GM15510 (cell line): Measurements from ENCODE around the gene PRPF4.
A peak's percentile ranks its signal among the peaks of the same experiment; 100 is the strongest.

Source experiments
- POLR2A ChIP-seq: IDR thresholded peaks from 3 replicates; pipeline ENCODE4 v1.6.1; 2011; ENCODE audit warnings: borderline replicate concordance; ENCODE audit not compliant: insufficient read length; ENCODE audit errors: extremely low read depth

PRPF4 gene

DNA sequence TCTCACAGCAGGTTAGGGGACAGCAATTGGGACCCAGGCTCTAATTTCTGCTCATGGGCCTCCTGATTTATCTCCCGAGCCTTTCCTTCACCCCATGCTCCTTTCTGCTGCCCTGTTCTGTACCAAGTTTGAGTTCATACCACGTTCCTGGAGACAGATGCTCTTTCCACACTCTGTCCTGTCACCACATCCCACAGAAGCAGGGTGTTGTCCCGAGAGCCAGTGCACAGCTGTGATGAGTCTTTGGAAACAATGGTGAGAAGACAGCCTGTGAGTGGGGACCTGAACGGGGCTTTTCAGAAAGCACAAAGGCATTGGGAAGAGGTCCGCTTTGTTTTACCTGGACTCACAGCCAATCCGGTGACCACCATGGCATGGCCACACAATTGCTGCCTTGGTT, 47.2 kb downstream of the PRPF4 start:
- TF ChIP-seq POLR2A = no peak

DNA sequence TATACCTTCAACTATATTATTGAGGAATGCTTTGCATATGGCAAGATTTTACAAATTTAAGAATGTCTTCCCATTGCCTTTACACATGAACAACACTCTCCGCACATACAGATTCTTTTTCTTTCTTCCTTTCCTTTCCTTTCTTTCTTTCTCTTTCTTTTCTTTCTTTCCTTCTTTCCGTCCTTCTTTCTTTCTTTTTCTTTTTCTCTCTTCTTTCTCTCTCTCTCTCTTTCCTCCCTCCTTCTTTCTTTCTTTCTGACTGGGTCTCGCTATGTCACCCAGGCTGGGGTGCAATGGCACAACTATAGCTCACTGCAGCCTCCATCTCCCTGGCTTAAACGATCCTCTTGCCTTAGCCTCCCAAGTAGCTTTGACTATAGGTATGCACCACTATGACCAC, 50.8 kb downstream of the PRPF4 start:
- no peak for TF ChIP-seq POLR2A

DNA sequence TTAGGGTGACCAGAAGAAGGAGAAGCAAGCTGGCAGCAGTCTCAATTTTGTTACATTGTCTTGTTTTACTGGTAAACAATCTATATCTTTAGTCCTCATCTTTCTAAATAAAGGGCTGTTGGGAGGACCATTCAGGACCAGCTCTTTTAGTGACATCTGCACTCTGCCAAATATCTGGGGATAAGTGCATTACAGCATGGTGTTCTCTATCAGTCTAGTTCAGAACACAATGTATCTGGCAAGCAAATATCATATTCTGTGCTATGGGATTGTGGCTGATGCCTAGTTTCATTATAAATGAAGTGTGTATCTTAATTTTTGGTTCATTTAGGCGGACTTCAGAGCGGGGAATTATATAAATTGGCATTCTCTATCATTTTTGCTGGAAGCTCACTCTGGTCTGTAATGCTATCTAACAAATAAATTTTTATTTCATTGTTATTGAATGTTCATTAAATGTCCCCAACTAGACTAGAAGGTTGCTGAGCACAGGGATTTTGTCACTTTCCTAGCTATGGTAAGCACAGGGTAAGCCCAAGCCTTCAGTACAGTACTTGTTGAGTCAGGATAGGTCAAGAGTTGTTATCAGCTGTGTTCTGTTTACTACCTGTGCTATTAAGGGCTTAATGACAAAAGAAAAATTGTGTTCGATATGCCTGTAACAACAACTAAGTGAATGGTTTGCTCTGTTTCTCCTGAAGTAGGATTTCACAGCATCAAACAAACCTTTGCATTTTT, 52.8 kb downstream of the PRPF4 start:
- TF ChIP-seq POLR2A = no peak

DNA sequence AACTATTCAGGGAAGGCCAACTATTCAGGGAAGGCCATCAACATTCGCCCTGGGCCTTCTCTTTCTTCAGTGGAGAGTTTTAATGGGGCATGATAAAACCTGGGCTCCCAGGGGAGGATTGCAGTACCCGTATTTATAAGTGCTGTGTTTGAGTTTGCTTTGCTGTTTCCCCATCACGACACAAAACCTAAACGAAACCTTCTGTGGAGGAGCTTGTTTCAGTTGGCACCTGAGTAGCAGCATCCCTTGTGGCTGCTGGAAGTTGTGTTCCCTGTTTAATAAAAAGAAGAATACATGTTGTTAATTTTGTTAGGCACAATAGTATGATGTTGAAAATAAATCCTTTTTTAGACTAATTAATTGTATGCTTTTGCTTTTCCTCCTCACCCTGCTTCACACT, 56.3 kb downstream of the PRPF4 start:
- no peak for TF ChIP-seq POLR2A

DNA sequence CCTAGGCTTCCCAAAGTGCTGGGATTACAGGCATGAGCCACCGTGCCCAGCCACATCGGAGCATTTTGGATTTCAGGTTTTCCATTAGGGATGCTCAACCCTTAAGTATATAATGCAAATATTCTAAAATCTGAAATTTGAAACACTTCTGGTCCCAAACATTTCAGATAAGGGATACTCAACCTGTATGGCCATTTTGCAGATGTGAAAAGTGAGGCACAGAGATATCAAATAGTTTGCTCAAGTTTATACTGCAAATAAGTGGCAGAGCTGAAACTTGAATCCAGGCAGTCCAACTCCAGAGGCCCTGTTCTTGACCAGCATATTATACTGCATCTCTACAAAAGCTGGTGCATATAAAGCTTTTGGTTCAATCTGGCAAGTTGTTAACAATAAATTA, 62.3 kb downstream of the PRPF4 start:
- no peak for TF ChIP-seq POLR2A

DNA sequence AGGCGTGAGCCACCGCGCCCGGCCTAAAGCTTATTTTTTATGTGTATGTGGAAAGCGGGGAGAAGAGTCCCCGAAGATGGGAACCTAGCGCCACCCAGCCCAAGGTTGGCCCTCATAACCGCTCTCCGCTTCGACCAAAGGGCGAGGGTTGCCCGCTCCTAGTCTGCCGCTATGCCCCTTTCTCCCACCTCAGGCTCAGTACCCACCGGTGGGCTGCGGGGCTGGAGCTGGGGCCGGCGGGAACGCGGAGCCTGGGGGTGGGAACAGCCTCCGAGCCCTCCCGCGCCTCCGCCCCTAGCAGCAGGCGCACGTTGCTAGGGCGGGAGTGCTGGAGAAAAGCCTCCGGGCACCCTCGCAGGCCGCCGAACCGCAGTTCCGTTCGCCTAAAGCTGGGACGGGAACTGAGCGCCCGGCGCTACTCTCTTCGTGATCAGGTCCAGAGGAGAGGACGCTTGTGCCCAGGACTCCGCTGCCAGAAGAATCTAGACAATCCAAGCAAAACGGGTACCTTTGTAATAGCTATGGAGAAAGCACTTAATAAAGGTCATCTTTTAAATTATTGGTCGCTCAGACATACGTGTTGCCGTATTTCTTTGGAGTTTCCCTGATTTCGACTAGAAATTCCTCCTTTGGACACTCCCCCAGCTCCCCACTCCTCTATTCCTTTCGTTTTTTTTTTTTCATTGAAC, 64.7 kb downstream of the PRPF4 start, which contains the start of gene WDR31:
Gene WDR31, minus strand, starts transcription at position 265 of the 689 bp plus-strand sequence. CDS start 8,253 bp downstream, outside the sequence.
- TF ChIP-seq POLR2A = peak; percentile 56

DNA sequence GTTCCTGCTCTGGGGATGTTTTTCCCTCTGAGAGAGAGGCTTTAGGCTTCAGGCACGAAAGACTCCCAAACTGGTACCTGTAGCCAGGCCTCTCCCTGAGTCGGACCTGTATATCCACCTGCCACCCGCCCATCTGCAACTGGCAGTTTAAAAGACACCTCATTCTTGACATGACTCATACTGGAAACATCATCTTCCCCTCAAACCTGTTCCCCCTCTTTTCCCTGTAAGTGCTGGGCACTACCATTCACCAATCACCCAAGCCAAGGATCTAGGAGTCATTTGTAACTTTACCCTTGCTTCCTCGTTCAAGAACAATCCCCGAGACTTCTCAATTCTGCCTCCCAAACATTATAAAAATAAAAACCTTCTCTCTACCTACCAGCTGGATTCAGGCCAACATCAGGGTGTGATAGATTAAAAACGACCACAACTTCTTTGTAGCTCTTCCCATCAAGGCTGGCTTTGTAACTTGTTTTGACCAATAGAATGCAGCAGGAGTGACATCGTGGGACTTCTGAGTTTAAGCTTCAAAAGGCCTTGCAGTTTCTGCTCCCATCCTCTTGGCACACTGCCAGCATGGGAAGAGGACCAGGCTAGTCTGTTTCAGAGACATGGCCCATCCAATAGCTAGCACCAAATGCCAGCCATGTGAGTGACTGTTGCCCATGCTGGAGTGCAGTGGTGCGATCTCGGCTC, 66.4 kb downstream of the PRPF4 start:
- no peak for TF ChIP-seq POLR2A
